ENCODE data around the gene CLEC2A. TPM values are rescaled to one million over a fixed set of nuclear protein-coding genes. Genes with fewer than 3 reads are reported as not detected.

CLEC2A gene
- total RNA-seq, 1 experiment from 2014 or later = 0.87 TPM

GRCh38 chr12:9868311-9868801, 63.8 kb downstream of the CLEC2A start:
- no peak overlapping the region for H3K27ac ChIP-seq (ENCODE audit: insufficient read length, low read depth, low read length)
- no peak overlapping the region for H2BK15ac ChIP-seq (ENCODE audit: low read depth, low read length)
- no peak overlapping the region for H4K5ac ChIP-seq (ENCODE audit: insufficient read length, low read depth, low read length)
- no peaks in the 10 kb centered on the region for H3K9me3 Mint-ChIP-seq
- no peaks in the 10 kb centered on the region for H3K27me3 ChIP-seq (ENCODE audit: insufficient read depth, low read length)
- no peak overlapping the region for H3K56ac ChIP-seq (ENCODE audit: insufficient read length, low read depth, low read length)
- no peak overlapping the region for H3T11ph ChIP-seq (ENCODE audit: low read length)
- no peak overlapping the region for H2BK5ac ChIP-seq (ENCODE audit: insufficient read length, low read length)
- no peak overlapping the region for H4K91ac ChIP-seq (ENCODE audit: insufficient read length, low read depth, low read length)
- H4K20me1 ChIP-seq (ENCODE audit: control insufficient read depth, insufficient read depth, insufficient read length) = peaks cover 2% of the 10 kb centered on the region
- no peak for DNase-seq
- no peaks in the 10 kb centered on the region for H3K36me3 Mint-ChIP-seq (ENCODE audit: insufficient read depth in 1 of 3, low read depth in 3 of 3)
- no peaks in the 10 kb centered on the region for H3K79me2 ChIP-seq (ENCODE audit: insufficient read depth, low read length)
- no peaks in the 10 kb centered on the region for H3K79me1 ChIP-seq (ENCODE audit: insufficient read depth, low read depth, low read length, poor library complexity, severe bottlenecking)
- no CpG with 5 or more reads among the region's 11 CpGs for WGBS (ENCODE audit: extremely low coverage, insufficient read length, low lambda C conversion rate)
- H3K4me1 Mint-ChIP-seq = peaks cover 24 to 27% of the 10 kb centered on the region in 2 experiments
- H3K18ac ChIP-seq (ENCODE audit: insufficient read length, low read depth, low read length) = no peak overlapping the region
- H3K23ac ChIP-seq (ENCODE audit: insufficient read length, low read depth, low read length) = no peak overlapping the region
- no peak overlapping the region for H4K8ac ChIP-seq (replicated peaks; ENCODE audit: insufficient read length, low read depth, low read length)
- H3K9me3 ChIP-seq (ENCODE audit: control insufficient read depth, low read depth, low read length) = no peaks in the 10 kb centered on the region
- H3K4ac ChIP-seq (ENCODE audit: low read depth, low read length) = no peak overlapping the region
- H2BK12ac ChIP-seq (ENCODE audit: insufficient read length, low read depth, low read length) = no peak overlapping the region
- H3K23me2 ChIP-seq (ENCODE audit: insufficient read length, low read depth, low read length, poor library complexity, severe bottlenecking) = no peaks in the 10 kb centered on the region
- H2BK120ac ChIP-seq (ENCODE audit: low read depth, low read length, poor library complexity, severe bottlenecking) = no peak overlapping the region
- no peak overlapping the region for H3K14ac ChIP-seq (ENCODE audit: insufficient read depth, low read length)
- no peak for TF ChIP-seq CTCF (conservative IDR thresholded peaks at IDR 0.05)
- no peak overlapping the region for H3K4me3 Mint-ChIP-seq
- no peak overlapping the region for H2BK20ac ChIP-seq (ENCODE audit: low read depth, low read length, poor library complexity, severe bottlenecking)
- H3K4me1 ChIP-seq (ENCODE audit: insufficient read depth, low read length) = no peaks in the 10 kb centered on the region; the same call in 1 of the 2 replicates
- H2AFZ ChIP-seq (ENCODE audit: low read length) = no peak overlapping the region
- H3K27me3 Mint-ChIP-seq (ENCODE audit: low read depth) = no peaks in the 10 kb centered on the region
- no peak overlapping the region for H2AK5ac ChIP-seq (ENCODE audit: insufficient read length, low read length)
- H3K9ac ChIP-seq (ENCODE audit: extremely low read depth, insufficient read length, low read length) = no peak overlapping the region
- H3K4me2 ChIP-seq (ENCODE audit: insufficient read depth, insufficient read length, low read length) = no peak overlapping the region
- H3K27ac Mint-ChIP-seq = no peak overlapping the region

Measured in H9 (cell line).